Vagina (tissue), 2 donors: ENCODE measurements around the gene KRTAP19-3.

Experiments
- POLR2A ChIP-seq, 2 donors: fragments of 450-650 bp; IDR thresholded peaks; one replicate each; pipeline ENCODE4 v1.6.1; 2017; ENCODE audit warnings: antibody characterized with exemption in 2 of 2, mild to moderate bottlenecking in 2 of 2, moderate library complexity in 2 of 2
- TF ChIP-seq, protein P1 (sequence below), 3 experiments: fragments of 450-650 bp in 2 of 3; fragments of 200-600 bp in 1 of 3; sonication (generic) in 1 of 3; IDR thresholded peaks; one replicate each; pipeline ENCODE4 v1.5.1; 2017 to 2019; ENCODE audit warnings: antibody characterized with exemption in 3 of 3, mild to moderate bottlenecking in 2 of 3, moderate library complexity in 2 of 3

- TF ChIP-seq, protein P1, sequence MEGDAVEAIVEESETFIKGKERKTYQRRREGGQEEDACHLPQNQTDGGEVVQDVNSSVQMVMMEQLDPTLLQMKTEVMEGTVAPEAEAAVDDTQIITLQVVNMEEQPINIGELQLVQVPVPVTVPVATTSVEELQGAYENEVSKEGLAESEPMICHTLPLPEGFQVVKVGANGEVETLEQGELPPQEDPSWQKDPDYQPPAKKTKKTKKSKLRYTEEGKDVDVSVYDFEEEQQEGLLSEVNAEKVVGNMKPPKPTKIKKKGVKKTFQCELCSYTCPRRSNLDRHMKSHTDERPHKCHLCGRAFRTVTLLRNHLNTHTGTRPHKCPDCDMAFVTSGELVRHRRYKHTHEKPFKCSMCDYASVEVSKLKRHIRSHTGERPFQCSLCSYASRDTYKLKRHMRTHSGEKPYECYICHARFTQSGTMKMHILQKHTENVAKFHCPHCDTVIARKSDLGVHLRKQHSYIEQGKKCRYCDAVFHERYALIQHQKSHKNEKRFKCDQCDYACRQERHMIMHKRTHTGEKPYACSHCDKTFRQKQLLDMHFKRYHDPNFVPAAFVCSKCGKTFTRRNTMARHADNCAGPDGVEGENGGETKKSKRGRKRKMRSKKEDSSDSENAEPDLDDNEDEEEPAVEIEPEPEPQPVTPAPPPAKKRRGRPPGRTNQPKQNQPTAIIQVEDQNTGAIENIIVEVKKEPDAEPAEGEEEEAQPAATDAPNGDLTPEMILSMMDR (IDR thresholded peaks at IDR 0.05) = no peak
- TF ChIP-seq POLR2A (IDR thresholded peaks at IDR 0.05) = no peak
Observed at GRCh38 chr21:30491963-30492428, at the start of gene KRTAP19-3.
